Breast epithelium (tissue), 4 donors: ENCODE measurements around the gene TNFRSF8. TPM values are rescaled to one million over a fixed set of nuclear protein-coding genes. Genes with fewer than 3 reads are reported as not detected.
A peak's percentile ranks its signal among the peaks of the same experiment; 100 is the strongest.

Source experiments
- DNase-seq, 2 donors: peaks; one replicate each; pipeline ENCODE4 v3.0.0-alpha.2; 2019; ENCODE audit warnings: low spot score in 2 of 2
- H3K27ac ChIP-seq, 2 donors: fragments of 200-600 bp; sonication (generic) in 1 of 2; one replicate each; pipeline ENCODE4 v1.5.1; 2016 to 2019; ENCODE audit warnings: mild to moderate bottlenecking in 1 of 2
- H3K27me3 ChIP-seq, 2 donors: fragments of 200-600 bp; sonication (generic) in 1 of 2; one replicate each; pipeline versions ENCODE4 v1.5.1 to v1.6.0; 2017 to 2019; ENCODE audit warnings: control low read depth in 1 of 2, mild to moderate bottlenecking in 1 of 2
- H3K36me3 ChIP-seq: fragments of 200-600 bp; one replicate; pipeline ENCODE4 v1.5.1; 2019
- H3K4me1 ChIP-seq, 2 donors: fragments of 200-600 bp; sonication (generic); one replicate each; pipeline ENCODE4 v1.5.1; 2016 to 2019; ENCODE audit warnings: control low read depth in 1 of 2
- H3K4me3 ChIP-seq, 3 donors: fragments of 200-600 bp; sonication (generic); 1 replicate in 2 of 3; 2 replicates in 1 of 3; pipeline ENCODE4 v1.5.1; 2016 to 2019; ENCODE audit warnings: mild to moderate bottlenecking in 3 of 3, moderate library complexity in 2 of 3
- H3K9me3 ChIP-seq, 2 donors: fragments of 200-600 bp; sonication (generic) in 1 of 2; one replicate each; pipeline ENCODE4 v1.5.1; 2016 to 2019; ENCODE audit warnings: control low read depth in 1 of 2
- CTCF ChIP-seq, 3 donors: fragments of 450-650 bp; IDR thresholded peaks; one replicate each; pipeline ENCODE4 v1.5.1; 2016 to 2017; ENCODE audit warnings: antibody characterized with exemption in 3 of 3, mild to moderate bottlenecking in 3 of 3, moderate library complexity in 3 of 3
- POLR2A ChIP-seq: fragments of 450-650 bp; IDR thresholded peaks from one replicate; pipeline ENCODE4 v1.6.1; 2016; ENCODE audit warnings: antibody characterized with exemption, mild to moderate bottlenecking, moderate library complexity
- POLR2AphosphoS5 ChIP-seq, 3 donors: sonication (generic); formaldehyde crosslinking; IDR thresholded peaks; one replicate each; pipeline ENCODE4 v1.6.1; 2017; ENCODE audit warnings: antibody characterized with exemption in 3 of 3
- intact Hi-C: fragments of 100-400 bp; cut with DNase I; formaldehyde crosslinking; loops from one replicate; pipeline ENCODE4 v1.15.1; 2023; ENCODE audit warnings: low total_unique reads
- total RNA-seq, 3 donors: library from RNA; depleted of rRNA; stranded (reverse); fragments of >200 nt; gene quantifications; one replicate each; pipeline ENCODE4 v1.1.0, GENCODE V29; 2016

TNFRSF8 gene
- total RNA-seq, 3 donors from 2014 or later, result 0.88 to 2.3 (median 1.6) TPM

GRCh38 chr1:12107718-12108117 is 44.6 kb downstream of the TNFRSF8 start:
- Histone ChIP-seq H3K4me3 (no peak overlapping the region), H3K4me1 (peaks cover 0 to 6% of the 10 kb centered on the region in 2 donors), H3K27ac (no peak overlapping the region), H3K27me3 (no peaks in the 10 kb centered on the region), H3K36me3 (no peaks in the 10 kb centered on the region), H3K9me3 (no peaks in the 10 kb centered on the region)
- no peak for TF ChIP-seq CTCF (IDR thresholded peaks at IDR 0.05)
- no peak for TF ChIP-seq POLR2AphosphoS5 (IDR thresholded peaks at IDR 0.05)
- no peak for TF ChIP-seq POLR2A
- intact Hi-C loops, result no loop called here
- no peak for DNase-seq

- Histone ChIP-seq H3K9me3 (no peaks in the 10 kb centered on the region), H3K36me3 (no peaks in the 10 kb centered on the region), H3K27me3 (no peaks in the 10 kb centered on the region), H3K4me1 (peaks cover 0 to 7% of the 10 kb centered on the region in 2 donors), H3K27ac (no peak overlapping the region), H3K4me3 (no peak overlapping the region)
- no peak for DNase-seq
- TF ChIP-seq CTCF (IDR thresholded peaks at IDR 0.05) (no peak), POLR2AphosphoS5 (IDR thresholded peaks at IDR 0.05) (no peak), POLR2A (no peak)
- intact Hi-C loops, result no loop called here
Measured at GRCh38 chr1:12109901-12110300, 46.8 kb downstream of the TNFRSF8 start.

- Histone ChIP-seq H3K4me3 (no peak overlapping the region), H3K36me3 (no peaks in the 10 kb centered on the region), H3K9me3 (no peaks in the 10 kb centered on the region), H3K4me1 (peaks cover 0 to 7% of the 10 kb centered on the region in 2 donors), H3K27me3 (no peaks in the 10 kb centered on the region), H3K27ac (no peak overlapping the region)
- intact Hi-C loops, result no loop called here
- TF ChIP-seq POLR2A (no peak), POLR2AphosphoS5 (IDR thresholded peaks at IDR 0.05) (no peak), CTCF (IDR thresholded peaks at IDR 0.05) (no peak)
- no peak for DNase-seq
Measured at GRCh38 chr1:12111741-12112140, 48.6 kb downstream of the TNFRSF8 start.

GRCh38 chr1:12112711-12113161 is 49.6 kb downstream of the TNFRSF8 start:
- Histone ChIP-seq H3K4me1 (peaks cover 0 to 7% of the 10 kb centered on the region in 2 donors), H3K27ac (peak overlapping the region; percentile 69 to 80), H3K36me3 (no peaks in the 10 kb centered on the region), H3K4me3 (no peak overlapping the region), H3K27me3 (no peaks in the 10 kb centered on the region), H3K9me3 (no peaks in the 10 kb centered on the region)
- DNase-seq, result no peak
- no peak for TF ChIP-seq CTCF (IDR thresholded peaks at IDR 0.05)
- TF ChIP-seq POLR2A, result no peak
- TF ChIP-seq POLR2AphosphoS5 (IDR thresholded peaks at IDR 0.05), result no peak
- intact Hi-C loops, result no loop called here

- Histone ChIP-seq H3K4me1 (peaks cover 0 to 7% of the 10 kb centered on the region in 2 donors), H3K4me3 (no peak overlapping the region), H3K36me3 (no peaks in the 10 kb centered on the region), H3K27ac (peak overlapping the region in 1 of 2 donors; percentile 69), H3K9me3 (no peaks in the 10 kb centered on the region), H3K27me3 (no peaks in the 10 kb centered on the region)
- intact Hi-C loops, result no loop called here
- no peak for DNase-seq
- no peak for TF ChIP-seq POLR2AphosphoS5 (IDR thresholded peaks at IDR 0.05)
- no peak for TF ChIP-seq CTCF (IDR thresholded peaks at IDR 0.05)
- TF ChIP-seq POLR2A, result no peak
Measured at GRCh38 chr1:12113433-12114339, 50.6 kb downstream of the TNFRSF8 start.
